Measurements from ENCODE around the gene CIB2. TPM values are rescaled to one million over a fixed set of nuclear protein-coding genes. Genes with fewer than 3 reads are reported as not detected.
A peak's percentile ranks its signal among the peaks of the same experiment; 100 is the strongest.

Gene CIB2
- total RNA-seq, 2 experiments from 2014 or later, result 0.82 to 1.7 TPM

- ChIA-PET CTCF (interaction anchor here (1.1 to 2.1 kb wide), 3 partner anchors 10 to 73 kb away, joined by 3 to 9 read pairs (median 6); no protein-coding TSS in a partner anchor), POLR2A (interaction anchor here (0.9 to 14.8 kb wide), 6 partner anchors 10 to 82 kb away, joined by 3 to 304 read pairs (median 10); no protein-coding TSS in a partner anchor)
- Mint-ChIP-seq H3K4me3 (peak overlapping the region; percentile 78), H3K27ac (no peak overlapping the region), H3K36me3 (ENCODE audit: low read depth) (peaks cover 20% of the 10 kb centered on the region), H3K4me1 (ENCODE audit: low read depth) (peaks cover 51% of the 10 kb centered on the region), H3K9me3 (no peaks in the 10 kb centered on the region), H3K27me3 (no peaks in the 10 kb centered on the region)
- no peak for TF ChIP-seq CTCF (IDR thresholded peaks at IDR 0.05)
- Histone ChIP-seq H3K36me3 (ENCODE audit: insufficient read depth, low read length) (no peaks in the 10 kb centered on the region), H3K9me3 (ENCODE audit: control insufficient read depth in 1 of 2, insufficient read depth in 1 of 2, low read length in 2 of 2) (no peaks in the 10 kb centered on the region), H3K27ac (ENCODE audit: low read depth in 1 of 2, low read length in 2 of 2) (peak overlapping the region; percentile 45 to 53), H3K4me3 (ENCODE audit: low read length) (peak overlapping the region; percentile 19), H3K4me1 (ENCODE audit: insufficient read depth, low read length) (peaks cover 83% of the 10 kb centered on the region), H3K27me3 (ENCODE audit: control insufficient read depth in 1 of 2, insufficient read depth in 2 of 2, low read length in 2 of 2) (no peaks in the 10 kb centered on the region)
- DNase-seq, result peak in 7 of 14 experiments; percentile 33 to 72 (median 53)
- intact Hi-C loops (cut with DNase I, micrococcal nuclease), result loop anchor here (1.0 to 2.0 kb wide), 2 partner anchors 13 to 38 kb away; no protein-coding TSS in a partner anchor
- ATAC-seq (ENCODE audit: poor library complexity), result peak; percentile 62
Observed at GRCh38 chr15:78072080-78072892, 59.0 kb downstream of the CIB2 start.

DNA sequence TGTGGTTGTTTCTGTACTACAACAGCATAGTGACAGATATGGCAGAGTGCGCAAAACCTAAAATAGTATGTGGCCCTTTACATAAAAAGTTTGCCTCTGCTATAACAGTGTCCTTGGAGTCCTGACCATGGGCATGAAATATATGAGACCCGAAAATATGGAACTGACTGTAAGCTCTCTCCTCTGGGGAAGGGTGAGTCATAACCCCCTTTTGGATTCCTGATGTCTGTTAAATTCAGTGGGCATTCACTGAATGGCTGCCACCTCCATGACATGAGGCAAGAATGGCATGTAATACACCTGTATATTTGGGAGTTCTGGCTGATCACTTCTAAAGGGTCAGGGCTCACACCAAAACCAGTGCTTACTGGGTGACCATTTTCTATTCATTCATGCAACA, 59.9 kb downstream of the CIB2 start:
- intact Hi-C loops (cut with DNase I, micrococcal nuclease), result no loop called here
- peak overlapping the region; percentile 45 to 53 for H3K27ac ChIP-seq (ENCODE audit: low read depth in 1 of 2, low read length in 2 of 2)
- Mint-ChIP-seq H3K4me3 (peak overlapping the region; percentile 40), H3K4me1 (ENCODE audit: low read depth) (peaks cover 44% of the 10 kb centered on the region), H3K27me3 (no peaks in the 10 kb centered on the region), H3K9me3 (no peaks in the 10 kb centered on the region), H3K27ac (no peak overlapping the region), H3K36me3 (ENCODE audit: low read depth) (peaks cover 14% of the 10 kb centered on the region)
- ATAC-seq (ENCODE audit: poor library complexity) (no peak), DNase-seq (no peak)
- POLR2A ChIA-PET, result interaction anchor here (0.7 to 14.8 kb wide), 5 partner anchors 9 to 37 kb away, joined by 3 to 304 read pairs (median 31); no protein-coding TSS in a partner anchor
- H3K27me3 ChIP-seq (ENCODE audit: control insufficient read depth in 1 of 2, insufficient read depth in 2 of 2, low read length in 2 of 2), result no peaks in the 10 kb centered on the region
- H3K36me3 ChIP-seq (ENCODE audit: insufficient read depth, low read length), result no peaks in the 10 kb centered on the region
- H3K4me1 ChIP-seq (ENCODE audit: insufficient read depth, low read length), result peaks cover 88% of the 10 kb centered on the region
- no peak overlapping the region for H3K4me3 ChIP-seq (ENCODE audit: low read length)
- no peak for TF ChIP-seq CTCF (IDR thresholded peaks at IDR 0.05)
- CTCF ChIA-PET, result interaction anchor here (1.7 to 2.1 kb wide), 2 partner anchors 9 to 37 kb away, joined by 6 to 9 read pairs; no protein-coding TSS in a partner anchor
- H3K9me3 ChIP-seq (ENCODE audit: control insufficient read depth in 1 of 2, insufficient read depth in 1 of 2, low read length in 2 of 2), result no peaks in the 10 kb centered on the region

DNA sequence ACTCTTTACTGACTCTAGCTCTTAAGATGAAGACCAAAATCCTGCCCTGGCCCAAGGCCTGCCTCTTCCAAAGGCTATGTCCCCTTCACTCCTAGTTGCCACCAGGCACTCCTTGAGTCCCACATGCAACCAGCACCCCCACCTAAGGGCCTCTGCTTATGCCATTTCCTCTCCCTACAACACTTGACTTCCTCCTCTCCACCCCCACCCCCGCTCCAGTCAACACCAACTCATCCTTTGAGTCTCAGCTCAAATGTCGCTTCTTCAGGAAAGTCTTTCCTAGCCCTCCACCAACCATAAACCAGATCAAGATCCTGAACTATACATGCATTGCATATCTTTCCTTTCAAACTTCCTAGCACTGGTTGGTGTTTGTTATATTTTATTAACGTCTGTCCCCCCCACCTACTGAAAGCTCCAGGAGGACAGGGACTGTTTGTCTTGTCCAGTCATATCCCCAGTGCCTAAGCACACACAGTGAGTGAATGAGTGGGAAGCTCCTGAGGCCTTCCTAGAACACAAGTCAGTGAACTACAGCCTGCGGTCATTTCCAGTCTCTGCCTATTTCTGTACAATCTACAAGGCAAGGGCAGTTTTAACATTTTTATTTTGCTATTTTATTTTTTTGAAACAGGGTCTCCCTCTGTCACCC, 61.1 kb downstream of the CIB2 start:
- DNase-seq (peak in 10 of 14 experiments; percentile 32 to 76 (median 46)), ATAC-seq (ENCODE audit: poor library complexity) (peak; percentile 18)
- Mint-ChIP-seq H3K9me3 (no peaks in the 10 kb centered on the region), H3K36me3 (ENCODE audit: low read depth) (peaks cover 6% of the 10 kb centered on the region), H3K27ac (no peak overlapping the region), H3K4me3 (no peak overlapping the region), H3K4me1 (ENCODE audit: low read depth) (peaks cover 33% of the 10 kb centered on the region), H3K27me3 (no peaks in the 10 kb centered on the region)
- Histone ChIP-seq H3K36me3 (ENCODE audit: insufficient read depth, low read length) (no peaks in the 10 kb centered on the region), H3K4me1 (ENCODE audit: insufficient read depth, low read length) (peaks cover 88% of the 10 kb centered on the region), H3K4me3 (ENCODE audit: low read length) (peak overlapping the region; percentile 36), H3K9me3 (ENCODE audit: control insufficient read depth in 1 of 2, insufficient read depth in 1 of 2, low read length in 2 of 2) (no peaks in the 10 kb centered on the region), H3K27me3 (ENCODE audit: control insufficient read depth in 1 of 2, insufficient read depth in 2 of 2, low read length in 2 of 2) (no peaks in the 10 kb centered on the region), H3K27ac (ENCODE audit: low read depth in 1 of 2, low read length in 2 of 2) (peak overlapping the region; percentile 58 to 79)
- intact Hi-C loops (cut with DNase I, micrococcal nuclease), result no loop called here
- no peak for TF ChIP-seq CTCF (IDR thresholded peaks at IDR 0.05)
- CTCF ChIA-PET, result interaction anchor here (1.0 to 4.8 kb wide), 2 partner anchors 15 to 19 kb away, joined by 5 to 22 read pairs; no protein-coding TSS in a partner anchor
- POLR2A ChIA-PET, result interaction anchor here (1.2 to 14.8 kb wide), 8 partner anchors 16 to 368 kb away, joined by 3 to 304 read pairs (median 7); partner anchors contain the start of gene IREB2
